Gastroesophageal sphincter (tissue), 4 donors: ENCODE data around the gene MBTPS1. TPM values are rescaled to one million over a fixed set of nuclear protein-coding genes. Genes with fewer than 3 reads are reported as not detected.

Experiments used
- ATAC-seq: fragments of 150-250 bp; one replicate; pipeline ENCODE4 v1.9.1; 2016; ENCODE audit warnings: mild to moderate bottlenecking, moderate library complexity
- H3K27ac ChIP-seq, 4 donors: fragments of 200-600 bp; sonication (generic) in 3 of 4; 1 replicate in 3 of 4; 2 replicates in 1 of 4; pipeline ENCODE4 v1.5.1; 2016 to 2019
- H3K27me3 ChIP-seq: fragments of 200-600 bp; sonication (generic); one replicate; pipeline ENCODE4 v1.5.1; 2019
- H3K36me3 ChIP-seq, 2 donors: fragments of 200-600 bp; sonication (generic); one replicate each; pipeline ENCODE4 v1.5.1; 2019; ENCODE audit warnings: control low read depth in 1 of 2
- H3K4me1 ChIP-seq, 3 donors: fragments of 200-600 bp; sonication (generic); 1 replicate in 2 of 3; 2 replicates in 1 of 3; pipeline ENCODE4 v1.5.1; 2016 to 2019; ENCODE audit warnings: control low read depth in 2 of 3
- H3K4me3 ChIP-seq, 2 donors: fragments of 200-600 bp; sonication (generic); one replicate each; pipeline ENCODE4 v1.5.1; 2019; ENCODE audit warnings: mild to moderate bottlenecking in 1 of 2, moderate library complexity in 1 of 2
- H3K9me3 ChIP-seq, 3 donors: fragments of 200-600 bp; sonication (generic); one replicate each; pipeline ENCODE4 v1.5.1; 2017 to 2019; ENCODE audit warnings: control low read depth in 2 of 3
- EP300 ChIP-seq: sonication (generic); formaldehyde crosslinking; IDR thresholded peaks from one replicate; pipeline ENCODE4 v1.6.1; 2017; ENCODE audit warnings: antibody characterized with exemption, mild to moderate bottlenecking
- POLR2A ChIP-seq, 2 donors: fragments of 450-650 bp; IDR thresholded peaks; one replicate each; pipeline ENCODE4 v1.6.1; 2017; ENCODE audit warnings: antibody characterized with exemption in 2 of 2, mild to moderate bottlenecking in 2 of 2, moderate library complexity in 1 of 2
- POLR2AphosphoS5 ChIP-seq: sonication (generic); formaldehyde crosslinking; IDR thresholded peaks from one replicate; pipeline ENCODE4 v1.6.1; 2017; ENCODE audit warnings: antibody characterized with exemption
- WGBS, 2 donors: methylation state at CpG; one replicate each; pipeline ENCODE4 v1.1.5; 2018; ENCODE audit warnings: low coverage in 1 of 2; 5-methylcytosine and 5-hydroxymethylcytosine counted together
- total RNA-seq, 4 donors: library from RNA; depleted of rRNA; stranded (reverse); fragments of >200 nt; gene quantifications; one replicate each; pipeline ENCODE4 v1.1.0, GENCODE V29; 2016
- TF ChIP-seq, protein P1 (sequence below), 4 experiments: fragments of 200-600 bp in 2 of 4; fragments of 450-650 bp in 2 of 4; sonication (generic) in 1 of 4; IDR thresholded peaks; one replicate each; pipeline ENCODE4 v1.5.1; 2017 to 2019; ENCODE audit warnings: antibody characterized with exemption in 4 of 4, mild to moderate bottlenecking in 2 of 4, moderate library complexity in 2 of 4

MBTPS1 gene
- total RNA-seq, 4 donors from 2014 or later, result 84.0 to 98.6 (median 90.9) TPM

DNA sequence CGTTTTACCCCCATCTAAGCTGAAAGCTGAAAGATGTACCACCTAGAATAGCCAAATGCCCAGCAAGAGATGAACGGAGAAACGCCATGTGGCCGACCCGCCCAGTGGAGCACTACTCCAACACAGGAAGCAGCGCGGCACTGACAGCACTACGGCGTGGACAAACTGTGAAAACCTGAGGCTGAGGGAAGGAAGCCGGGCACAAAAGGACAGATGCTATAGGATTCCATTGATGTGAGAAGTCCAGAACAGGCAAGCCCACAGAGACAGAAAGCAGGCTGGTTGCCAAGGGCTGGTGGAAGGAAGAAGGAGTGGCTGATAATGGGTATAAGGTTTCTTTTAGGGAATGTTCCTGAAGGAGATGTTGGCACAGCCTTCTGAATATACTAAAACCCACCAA, 44.7 kb downstream of the MBTPS1 start:
- ATAC-seq, result no peak
- H3K4me1 ChIP-seq, result no peaks in the 10 kb centered on the region
- no peak overlapping the region for H3K27ac ChIP-seq
- 52 to 100% methylated on average over 2 to 7 of the region's 10 CpGs for WGBS, 2 donors
- TF ChIP-seq POLR2AphosphoS5 (no peak), EP300 (no peak), POLR2A (IDR thresholded peaks at IDR 0.05) (no peak)
- TF ChIP-seq, protein P1, sequence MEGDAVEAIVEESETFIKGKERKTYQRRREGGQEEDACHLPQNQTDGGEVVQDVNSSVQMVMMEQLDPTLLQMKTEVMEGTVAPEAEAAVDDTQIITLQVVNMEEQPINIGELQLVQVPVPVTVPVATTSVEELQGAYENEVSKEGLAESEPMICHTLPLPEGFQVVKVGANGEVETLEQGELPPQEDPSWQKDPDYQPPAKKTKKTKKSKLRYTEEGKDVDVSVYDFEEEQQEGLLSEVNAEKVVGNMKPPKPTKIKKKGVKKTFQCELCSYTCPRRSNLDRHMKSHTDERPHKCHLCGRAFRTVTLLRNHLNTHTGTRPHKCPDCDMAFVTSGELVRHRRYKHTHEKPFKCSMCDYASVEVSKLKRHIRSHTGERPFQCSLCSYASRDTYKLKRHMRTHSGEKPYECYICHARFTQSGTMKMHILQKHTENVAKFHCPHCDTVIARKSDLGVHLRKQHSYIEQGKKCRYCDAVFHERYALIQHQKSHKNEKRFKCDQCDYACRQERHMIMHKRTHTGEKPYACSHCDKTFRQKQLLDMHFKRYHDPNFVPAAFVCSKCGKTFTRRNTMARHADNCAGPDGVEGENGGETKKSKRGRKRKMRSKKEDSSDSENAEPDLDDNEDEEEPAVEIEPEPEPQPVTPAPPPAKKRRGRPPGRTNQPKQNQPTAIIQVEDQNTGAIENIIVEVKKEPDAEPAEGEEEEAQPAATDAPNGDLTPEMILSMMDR (IDR thresholded peaks at IDR 0.05), result no peak
- peaks cover 3 to 99% of the 10 kb centered on the region in 2 donors for H3K36me3 ChIP-seq
- H3K4me3 ChIP-seq, result no peak overlapping the region
- no peaks in the 10 kb centered on the region for H3K27me3 ChIP-seq
- H3K9me3 ChIP-seq, result no peaks in the 10 kb centered on the region

DNA sequence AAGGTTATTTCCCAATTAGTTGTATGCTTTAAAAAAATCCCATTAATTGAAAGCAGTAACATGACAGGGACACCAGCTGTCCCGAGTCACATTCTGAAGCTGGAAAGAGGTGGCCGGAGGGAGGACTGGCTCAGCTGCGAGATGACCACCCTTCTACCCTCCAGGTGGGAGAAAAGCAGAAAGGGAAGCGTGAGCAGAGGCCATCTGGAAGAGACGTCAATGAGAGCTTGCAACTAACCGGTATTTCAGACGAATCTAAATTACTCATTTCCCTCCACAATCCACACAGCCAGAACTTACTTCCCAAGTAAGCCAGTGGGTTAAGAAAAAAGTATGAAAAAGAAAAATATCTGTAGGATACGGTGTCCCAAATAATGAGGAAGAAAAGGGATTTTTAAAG, 45.6 kb downstream of the MBTPS1 start:
- Histone ChIP-seq H3K36me3 (peaks cover 3 to 99% of the 10 kb centered on the region in 2 donors), H3K4me3 (no peak overlapping the region), H3K4me1 (no peaks in the 10 kb centered on the region), H3K9me3 (no peaks in the 10 kb centered on the region), H3K27ac (no peak overlapping the region), H3K27me3 (no peaks in the 10 kb centered on the region)
- TF ChIP-seq EP300 (no peak), POLR2AphosphoS5 (no peak), POLR2A (IDR thresholded peaks at IDR 0.05) (no peak)
- TF ChIP-seq, protein P1 (IDR thresholded peaks at IDR 0.05), result no peak
- no peak for ATAC-seq
- 80 to 84% methylated on average over 3 to 7 of the region's 8 CpGs for WGBS, 2 donors

DNA sequence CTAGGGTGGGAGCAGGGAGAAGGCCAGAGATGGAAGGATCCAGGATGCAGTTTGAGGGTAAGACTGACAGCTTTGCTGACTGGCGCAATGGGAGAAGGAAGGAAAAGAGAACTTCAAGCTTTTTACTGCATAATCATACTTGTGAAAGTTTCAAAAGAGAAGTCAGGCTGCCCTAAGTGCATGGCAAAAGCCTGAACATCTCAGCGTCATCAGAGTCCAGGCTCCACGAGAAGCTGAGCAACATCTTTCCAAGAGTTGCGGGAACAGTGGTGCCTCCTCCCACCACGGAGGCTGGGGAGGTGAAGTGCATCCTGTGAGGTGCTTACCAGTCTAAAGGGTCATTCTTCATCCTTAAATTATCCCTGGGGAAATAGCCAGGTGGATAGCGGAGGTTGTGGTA, 47.2 kb downstream of the MBTPS1 start:
- peaks cover 3 to 99% of the 10 kb centered on the region in 2 donors for H3K36me3 ChIP-seq
- peak; percentile 39 for ATAC-seq
- H3K9me3 ChIP-seq, result no peaks in the 10 kb centered on the region
- H3K4me1 ChIP-seq, result no peaks in the 10 kb centered on the region
- H3K27me3 ChIP-seq, result no peaks in the 10 kb centered on the region
- WGBS, 2 donors, result 82 to 83% methylated on average over 6 of the region's 6 CpGs
- H3K27ac ChIP-seq, result no peak overlapping the region
- TF ChIP-seq POLR2A (IDR thresholded peaks at IDR 0.05) (no peak), POLR2AphosphoS5 (no peak), EP300 (no peak)
- TF ChIP-seq, protein P1 (IDR thresholded peaks at IDR 0.05), result no peak
- H3K4me3 ChIP-seq, result no peak overlapping the region

DNA sequence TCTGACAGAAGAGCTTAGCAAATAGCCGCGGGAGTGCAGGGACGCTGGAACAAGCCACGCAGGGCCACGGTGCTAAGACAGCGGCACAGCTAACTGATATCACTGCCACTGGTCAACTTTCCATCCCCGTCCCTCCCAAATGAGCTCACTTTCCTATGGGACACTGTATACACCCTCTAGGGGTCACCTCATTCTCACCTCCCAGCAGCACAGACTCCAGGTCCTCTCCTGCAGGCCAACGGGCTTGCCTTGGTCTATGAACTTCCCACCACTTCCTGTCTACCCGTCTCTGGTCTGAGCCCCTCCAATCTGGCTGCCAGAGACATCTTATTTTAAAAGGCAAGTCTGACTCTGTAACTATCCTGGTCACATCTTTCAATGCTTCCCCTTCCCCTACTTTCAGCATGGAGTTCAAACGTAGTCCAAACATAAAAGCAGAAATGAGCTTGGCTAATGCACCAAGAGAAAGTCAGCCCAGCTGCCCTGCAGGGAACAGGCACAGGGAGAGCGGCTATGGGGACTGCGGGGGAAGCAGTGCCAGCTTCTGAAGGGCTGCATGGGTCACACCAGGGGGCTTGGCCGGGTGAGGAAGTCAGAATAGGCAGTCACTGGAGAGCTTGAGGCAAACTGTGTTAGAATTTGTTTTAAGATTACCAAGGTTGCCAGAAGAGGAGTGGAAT, 47.8 kb downstream of the MBTPS1 start:
- Histone ChIP-seq H3K9me3 (no peaks in the 10 kb centered on the region), H3K4me3 (no peak overlapping the region), H3K36me3 (peaks cover 3 to 99% of the 10 kb centered on the region in 2 donors), H3K27me3 (no peaks in the 10 kb centered on the region), H3K4me1 (no peaks in the 10 kb centered on the region), H3K27ac (no peak overlapping the region)
- ATAC-seq, result no peak
- WGBS, 2 donors, result 83 to 86% methylated on average over 3 to 7 of the region's 13 CpGs
- TF ChIP-seq, protein P1 (IDR thresholded peaks at IDR 0.05), result no peak
- TF ChIP-seq EP300 (no peak), POLR2AphosphoS5 (no peak), POLR2A (IDR thresholded peaks at IDR 0.05) (no peak)

DNA sequence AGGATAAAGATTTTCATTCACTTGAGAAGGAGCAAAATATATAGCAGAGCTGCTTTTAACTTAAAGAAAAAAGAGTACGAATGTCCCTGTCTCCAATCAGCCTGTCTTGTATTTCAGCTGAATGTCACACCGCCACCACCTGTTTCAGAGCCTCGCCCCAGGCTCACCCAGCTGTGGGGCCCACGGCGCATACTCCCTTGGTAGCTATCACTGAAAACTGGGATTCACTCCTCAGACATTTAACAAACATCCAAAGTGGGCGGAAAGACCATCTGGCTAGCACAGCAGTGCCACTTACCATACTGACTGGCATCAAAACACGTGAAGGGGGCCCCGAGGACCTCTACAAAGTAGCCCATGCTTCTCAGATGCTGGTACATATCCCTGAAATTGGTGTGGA, 48.7 kb downstream of the MBTPS1 start:
- no peaks in the 10 kb centered on the region for H3K9me3 ChIP-seq
- WGBS, 2 donors, result 88 to 95% methylated on average over 3 to 6 of the region's 8 CpGs
- no peak for ATAC-seq
- peaks cover 3 to 99% of the 10 kb centered on the region in 2 donors for H3K36me3 ChIP-seq
- H3K27me3 ChIP-seq, result no peaks in the 10 kb centered on the region
- H3K4me1 ChIP-seq, result peaks cover 0 to 3% (median 0%) of the 10 kb centered on the region in 3 donors
- no peak overlapping the region for H3K27ac ChIP-seq
- no peak overlapping the region for H3K4me3 ChIP-seq
- TF ChIP-seq POLR2AphosphoS5, result no peak
- no peak for TF ChIP-seq EP300
- TF ChIP-seq POLR2A (IDR thresholded peaks at IDR 0.05), result no peak
- TF ChIP-seq, protein P1 (IDR thresholded peaks at IDR 0.05), result no peak
